K562 (cell line): Measurements from ENCODE around the gene C2CD4C.
"Not testable (repeated sequence)": the region's sequence is repeated elsewhere in the genome, so short reads cannot be mapped to it uniquely, and the experiment has no call there.

Source experiments
- POLR2A ChIP-seq: fragments of 450-650 bp; conservative IDR thresholded peaks from 2 replicates; pipeline ENCODE4 v1.6.1; 2016
- TAF15 ChIP-seq: fragments of 200-400 bp; formaldehyde crosslinking; IDR thresholded peaks from 2 replicates; pipeline ENCODE4 v1.6.1; 2017; ENCODE audit warnings: mild to moderate bottlenecking, low read depth, low read length, moderate library complexity

DNA sequence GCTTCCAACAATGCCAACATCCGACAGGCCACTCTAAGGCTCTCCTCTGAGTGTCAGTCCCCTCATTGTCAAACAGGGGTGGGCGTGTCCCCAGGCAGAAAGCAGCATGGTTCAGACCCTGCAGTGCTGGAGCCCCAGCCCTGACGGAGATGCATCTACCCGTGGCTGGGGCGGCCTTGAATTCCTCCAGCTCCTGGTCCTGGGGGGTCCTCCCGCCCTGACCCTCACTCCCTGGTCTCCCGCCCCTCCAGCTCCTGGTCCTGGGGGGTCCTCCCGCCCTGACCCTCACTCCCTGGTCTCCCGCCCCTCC is 13.9 kb upstream of the C2CD4C start:
- not testable (repeated sequence) for TF ChIP-seq TAF15, POLR2A
